HEK293 (cell line): Measurements from ENCODE around the gene NPW.

Experiments
- CTCF ChIA-PET: fragments of 350-600 bp; formaldehyde crosslinking; extraction: SDS; loops from one replicate; lab custom pipeline; 2021; ENCODE audit warnings: antibody characterized with exemption; lab: Yijun Ruan, JAX
- POLR2A ChIA-PET: fragments of 300-600 bp; formaldehyde crosslinking; extraction: SDS; loops from one replicate; lab custom pipeline; 2020; ENCODE audit warnings: antibody characterized with exemption, inconsistent platforms; lab: Yijun Ruan, JAX
- H3K27ac ChIP-seq: fragments of 200-500 bp; sonication (Bioruptor generic); 2 replicates; pipeline ENCODE4 v1.5.1; 2014; ENCODE audit warnings: low read depth, low read length, control low read depth, inconsistent platforms; ENCODE audit errors: extremely low read depth
- H3K36me3 ChIP-seq, 2 experiments: fragments of 200-500 bp in 1 of 2; sonication (Bioruptor generic) in 1 of 2; 1 replicate in 1 of 2; 2 replicates in 1 of 2; pipeline ENCODE4 v1.5.1; 2014 to 2017; ENCODE audit warnings: inconsistent platforms in 2 of 2, low read length in 2 of 2; ENCODE audit not compliant: control insufficient read depth in 2 of 2, insufficient read depth in 1 of 2
- H3K4me1 ChIP-seq: fragments of 200-500 bp; sonication (Bioruptor generic); 2 replicates; pipeline ENCODE4 v1.5.1; 2014; ENCODE audit warnings: mild to moderate bottlenecking, low read length, inconsistent platforms; ENCODE audit not compliant: control insufficient read depth, insufficient read depth
- H3K4me3 ChIP-seq: 2 replicates; pipeline ENCODE4 v1.5.1; 2011; ENCODE audit warnings: low read depth, mild to moderate bottlenecking, control low read depth, low read length, moderate library complexity
- H3K9me3 ChIP-seq: fragments of 200-500 bp; sonication (Bioruptor generic); 2 replicates; pipeline ENCODE4 v1.5.1; 2014; ENCODE audit warnings: low read depth, low read length, inconsistent platforms; ENCODE audit not compliant: control insufficient read depth, insufficient read depth
- BCL11A ChIP-seq: fragments of 450-650 bp; formaldehyde crosslinking; IDR thresholded peaks from 2 replicates; pipeline ENCODE4 v1.5.1; 2016; ENCODE audit warnings: low read depth, missing biosample characterization, missing genetic modification characterization
- EGR2 ChIP-seq: fragments of 450-650 bp; formaldehyde crosslinking; IDR thresholded peaks from 2 replicates; pipeline ENCODE4 v1.5.1; 2016; ENCODE audit warnings: low read depth, missing biosample characterization, missing genetic modification characterization
- SETDB1 ChIP-seq: IDR thresholded peaks from one replicate; pipeline ENCODE4 v1.6.1; 2017; ENCODE audit warnings: mild to moderate bottlenecking, low read length, moderate library complexity, mixed read lengths; ENCODE audit not compliant: insufficient read length
- SP2 ChIP-seq: fragments of 450-650 bp; formaldehyde crosslinking; IDR thresholded peaks from 2 replicates; pipeline ENCODE4 v1.5.1; 2016; ENCODE audit warnings: missing biosample characterization, missing genetic modification characterization
- ZBTB21 ChIP-seq: fragments of 450-650 bp; formaldehyde crosslinking; IDR thresholded peaks from 2 replicates; pipeline ENCODE4 v1.5.1; 2017; ENCODE audit warnings: missing biosample characterization, missing genetic modification characterization
- ZBTB8A ChIP-seq: fragments of 450-650 bp; formaldehyde crosslinking; IDR thresholded peaks from 2 replicates; pipeline ENCODE4 v1.5.1; 2016; ENCODE audit warnings: missing biosample characterization, missing genetic modification characterization
- ZIC2 ChIP-seq: fragments of 450-650 bp; formaldehyde crosslinking; IDR thresholded peaks from 2 replicates; pipeline ENCODE4 v1.5.1; 2016; ENCODE audit warnings: missing biosample characterization, missing genetic modification characterization
- ZNF19 ChIP-seq: fragments of 450-650 bp; formaldehyde crosslinking; IDR thresholded peaks from 2 replicates; pipeline ENCODE4; 2016; ENCODE audit warnings: missing biosample characterization, missing genetic modification characterization, low read depth
- ZNF211 ChIP-seq: fragments of 450-650 bp; formaldehyde crosslinking; IDR thresholded peaks from 2 replicates; pipeline ENCODE4 v1.5.1; 2016; ENCODE audit warnings: low read depth, missing biosample characterization, missing genetic modification characterization
- ZNF274 ChIP-seq, 2 experiments: fragments of 200-500 bp in 1 of 2; fragments of 450-650 bp in 1 of 2; sonication (Bioruptor generic) in 1 of 2; formaldehyde crosslinking in 1 of 2; IDR thresholded peaks; 2 replicates each; pipeline versions ENCODE4 v1.5.1 to v1.6.1; 2014 to 2016; ENCODE audit warnings: borderline replicate concordance in 1 of 2, inconsistent platforms in 1 of 2, low read length in 1 of 2, missing biosample characterization in 1 of 2, missing genetic modification characterization in 1 of 2
- ZNF362 ChIP-seq: fragments of 450-650 bp; formaldehyde crosslinking; IDR thresholded peaks from 2 replicates; pipeline ENCODE4 v1.5.1; 2016; ENCODE audit warnings: missing biosample characterization, missing genetic modification characterization
- ZNF555 ChIP-seq: fragments of 450-650 bp; formaldehyde crosslinking; conservative IDR thresholded peaks from 2 replicates; pipeline ENCODE4 v1.5.1; 2017; ENCODE audit warnings: missing biosample characterization, mild to moderate bottlenecking, missing genetic modification characterization, inconsistent platforms
- ZNF629 ChIP-seq: fragments of 450-650 bp; formaldehyde crosslinking; IDR thresholded peaks from 2 replicates; pipeline ENCODE4 v1.5.1; 2017; ENCODE audit warnings: missing biosample characterization, missing genetic modification characterization
- ZNF658 ChIP-seq: fragments of 450-650 bp; formaldehyde crosslinking; IDR thresholded peaks from 2 replicates; pipeline ENCODE4; 2016; ENCODE audit warnings: missing biosample characterization, missing genetic modification characterization
- ZNF660 ChIP-seq: fragments of 450-650 bp; IDR thresholded peaks from 2 replicates; pipeline ENCODE4 v1.5.1; 2018; ENCODE audit warnings: missing biosample characterization, mild to moderate bottlenecking, missing genetic modification characterization
- ZSCAN23 ChIP-seq: fragments of 450-650 bp; formaldehyde crosslinking; IDR thresholded peaks from 2 replicates; pipeline ENCODE4 v1.5.1; 2016; ENCODE audit warnings: missing biosample characterization, missing genetic modification characterization
- TF ChIP-seq, protein P1 (sequence below): fragments of 450-650 bp; formaldehyde crosslinking; IDR thresholded peaks from 2 replicates; pipeline ENCODE4 v1.5.1; 2016; ENCODE audit warnings: missing biosample characterization, missing genetic modification characterization
- TF ChIP-seq, protein P2 (sequence below): fragments of 450-650 bp; formaldehyde crosslinking; IDR thresholded peaks from 2 replicates; pipeline ENCODE4 v1.5.1; 2016; ENCODE audit warnings: missing biosample characterization, missing genetic modification characterization
- TF ChIP-seq, protein P3 (sequence below): fragments of 450-650 bp; formaldehyde crosslinking; IDR thresholded peaks from 2 replicates; pipeline ENCODE4 v1.5.1; 2016; ENCODE audit warnings: missing biosample characterization, missing genetic modification characterization, borderline replicate concordance
- TF ChIP-seq, protein P4 (sequence below): fragments of 450-650 bp; formaldehyde crosslinking; IDR thresholded peaks from 2 replicates; pipeline ENCODE4 v1.5.1; 2016; ENCODE audit warnings: missing biosample characterization, missing genetic modification characterization

NPW gene

DNA sequence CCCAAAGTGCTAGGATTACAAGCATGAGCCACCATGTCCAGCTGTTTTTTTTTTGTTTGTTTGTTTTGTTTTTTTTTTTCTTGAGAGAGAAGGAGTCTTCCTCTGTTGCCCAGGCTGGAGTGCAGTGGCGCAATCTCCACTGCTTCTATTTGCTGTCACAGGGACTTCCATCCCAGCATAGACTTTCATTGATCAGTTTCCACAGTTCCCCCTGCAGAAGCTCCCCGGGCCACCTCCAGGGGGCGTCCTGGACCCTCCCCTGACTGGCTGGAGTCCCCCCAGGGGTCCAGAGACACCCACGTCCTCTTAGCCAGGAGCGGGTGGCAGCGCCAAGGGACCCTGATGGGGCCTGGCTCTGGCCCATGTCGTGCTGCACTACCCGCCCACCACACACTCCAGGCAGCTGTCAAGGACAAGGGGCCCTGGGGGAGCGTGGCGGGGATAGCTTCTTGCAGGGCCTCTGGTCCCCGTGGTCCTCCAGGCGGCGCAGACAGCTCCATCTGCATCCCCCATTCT is 3.1 kb upstream of the NPW start:
- ChIA-PET CTCF (interaction anchor here (0.6 to 2.0 kb wide), 10 partner anchors 11 to 152 kb away, joined by 3 to 11 read pairs (median 3); partner anchors contain the start of genes NHERF2, NTHL1, TRAF7 and TSC2), POLR2A (interaction anchor here (0.5 to 2.4 kb wide), 4 partner anchors 11 to 139 kb away, joined by 3 to 20 read pairs (median 4); partner anchors contain the start of gene TRAF7)
- Histone ChIP-seq H3K36me3 (no peaks in the 10 kb centered on the region), H3K4me3 (no peak overlapping the region), H3K27ac (no peak overlapping the region), H3K4me1 (peaks cover 6% of the 10 kb centered on the region), H3K9me3 (no peaks in the 10 kb centered on the region)
- TF ChIP-seq ZBTB21 (no peak), ZNF211 (no peak), ZNF658 (tag by site-specific recombination) (no peak), ZNF274 (IDR thresholded peaks at IDR 0.05; ENCODE audit: low read length) (no peak), ZNF274 (tag by site-specific recombination; IDR thresholded peaks at IDR 0.05; ENCODE audit: borderline replicate concordance) (no peak), ZNF19 (no peak), BCL11A (tag by site-specific recombination) (no peak), ZSCAN23 (no peak), SETDB1 (no peak), ZNF629 (no peak), SP2 (tag by site-specific recombination) (no peak), EGR2 (peak; percentile 67), ZNF660 (tag by site-specific recombination) (no peak), ZIC2 (tag by site-specific recombination) (peak; percentile 63), ZBTB8A (tag by site-specific recombination) (no peak), ZNF555 (tag by site-specific recombination) (no peak), ZNF362 (tag by site-specific recombination) (no peak)
- TF ChIP-seq, protein P1, sequence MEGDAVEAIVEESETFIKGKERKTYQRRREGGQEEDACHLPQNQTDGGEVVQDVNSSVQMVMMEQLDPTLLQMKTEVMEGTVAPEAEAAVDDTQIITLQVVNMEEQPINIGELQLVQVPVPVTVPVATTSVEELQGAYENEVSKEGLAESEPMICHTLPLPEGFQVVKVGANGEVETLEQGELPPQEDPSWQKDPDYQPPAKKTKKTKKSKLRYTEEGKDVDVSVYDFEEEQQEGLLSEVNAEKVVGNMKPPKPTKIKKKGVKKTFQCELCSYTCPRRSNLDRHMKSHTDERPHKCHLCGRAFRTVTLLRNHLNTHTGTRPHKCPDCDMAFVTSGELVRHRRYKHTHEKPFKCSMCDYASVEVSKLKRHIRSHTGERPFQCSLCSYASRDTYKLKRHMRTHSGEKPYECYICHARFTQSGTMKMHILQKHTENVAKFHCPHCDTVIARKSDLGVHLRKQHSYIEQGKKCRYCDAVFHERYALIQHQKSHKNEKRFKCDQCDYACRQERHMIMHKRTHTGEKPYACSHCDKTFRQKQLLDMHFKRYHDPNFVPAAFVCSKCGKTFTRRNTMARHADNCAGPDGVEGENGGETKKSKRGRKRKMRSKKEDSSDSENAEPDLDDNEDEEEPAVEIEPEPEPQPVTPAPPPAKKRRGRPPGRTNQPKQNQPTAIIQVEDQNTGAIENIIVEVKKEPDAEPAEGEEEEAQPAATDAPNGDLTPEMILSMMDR (tag by site-specific recombination), result peak; percentile 52
- TF ChIP-seq, protein P2, sequence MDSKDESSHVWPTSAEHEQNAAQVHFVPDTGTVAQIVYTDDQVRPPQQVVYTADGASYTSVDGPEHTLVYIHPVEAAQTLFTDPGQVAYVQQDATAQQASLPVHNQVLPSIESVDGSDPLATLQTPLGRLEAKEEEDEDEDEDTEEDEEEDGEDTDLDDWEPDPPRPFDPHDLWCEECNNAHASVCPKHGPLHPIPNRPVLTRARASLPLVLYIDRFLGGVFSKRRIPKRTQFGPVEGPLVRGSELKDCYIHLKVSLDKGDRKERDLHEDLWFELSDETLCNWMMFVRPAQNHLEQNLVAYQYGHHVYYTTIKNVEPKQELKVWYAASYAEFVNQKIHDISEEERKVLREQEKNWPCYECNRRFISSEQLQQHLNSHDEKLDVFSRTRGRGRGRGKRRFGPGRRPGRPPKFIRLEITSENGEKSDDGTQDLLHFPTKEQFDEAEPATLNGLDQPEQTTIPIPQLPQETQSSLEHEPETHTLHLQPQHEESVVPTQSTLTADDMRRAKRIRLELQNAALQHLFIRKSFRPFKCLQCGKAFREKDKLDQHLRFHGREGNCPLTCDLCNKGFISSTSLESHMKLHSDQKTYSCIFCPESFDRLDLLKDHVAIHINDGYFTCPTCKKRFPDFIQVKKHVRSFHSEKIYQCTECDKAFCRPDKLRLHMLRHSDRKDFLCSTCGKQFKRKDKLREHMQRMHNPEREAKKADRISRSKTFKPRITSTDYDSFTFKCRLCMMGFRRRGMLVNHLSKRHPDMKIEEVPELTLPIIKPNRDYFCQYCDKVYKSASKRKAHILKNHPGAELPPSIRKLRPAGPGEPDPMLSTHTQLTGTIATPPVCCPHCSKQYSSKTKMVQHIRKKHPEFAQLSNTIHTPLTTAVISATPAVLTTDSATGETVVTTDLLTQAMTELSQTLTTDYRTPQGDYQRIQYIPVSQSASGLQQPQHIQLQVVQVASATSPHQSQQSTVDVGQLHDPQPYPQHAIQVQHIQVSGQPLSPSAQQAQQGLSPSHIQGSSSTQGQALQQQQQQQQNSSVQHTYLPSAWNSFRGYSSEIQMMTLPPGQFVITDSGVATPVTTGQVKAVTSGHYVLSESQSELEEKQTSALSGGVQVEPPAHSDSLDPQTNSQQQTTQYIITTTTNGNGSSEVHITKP (tag by site-specific recombination), result no peak
- TF ChIP-seq, protein P3, sequence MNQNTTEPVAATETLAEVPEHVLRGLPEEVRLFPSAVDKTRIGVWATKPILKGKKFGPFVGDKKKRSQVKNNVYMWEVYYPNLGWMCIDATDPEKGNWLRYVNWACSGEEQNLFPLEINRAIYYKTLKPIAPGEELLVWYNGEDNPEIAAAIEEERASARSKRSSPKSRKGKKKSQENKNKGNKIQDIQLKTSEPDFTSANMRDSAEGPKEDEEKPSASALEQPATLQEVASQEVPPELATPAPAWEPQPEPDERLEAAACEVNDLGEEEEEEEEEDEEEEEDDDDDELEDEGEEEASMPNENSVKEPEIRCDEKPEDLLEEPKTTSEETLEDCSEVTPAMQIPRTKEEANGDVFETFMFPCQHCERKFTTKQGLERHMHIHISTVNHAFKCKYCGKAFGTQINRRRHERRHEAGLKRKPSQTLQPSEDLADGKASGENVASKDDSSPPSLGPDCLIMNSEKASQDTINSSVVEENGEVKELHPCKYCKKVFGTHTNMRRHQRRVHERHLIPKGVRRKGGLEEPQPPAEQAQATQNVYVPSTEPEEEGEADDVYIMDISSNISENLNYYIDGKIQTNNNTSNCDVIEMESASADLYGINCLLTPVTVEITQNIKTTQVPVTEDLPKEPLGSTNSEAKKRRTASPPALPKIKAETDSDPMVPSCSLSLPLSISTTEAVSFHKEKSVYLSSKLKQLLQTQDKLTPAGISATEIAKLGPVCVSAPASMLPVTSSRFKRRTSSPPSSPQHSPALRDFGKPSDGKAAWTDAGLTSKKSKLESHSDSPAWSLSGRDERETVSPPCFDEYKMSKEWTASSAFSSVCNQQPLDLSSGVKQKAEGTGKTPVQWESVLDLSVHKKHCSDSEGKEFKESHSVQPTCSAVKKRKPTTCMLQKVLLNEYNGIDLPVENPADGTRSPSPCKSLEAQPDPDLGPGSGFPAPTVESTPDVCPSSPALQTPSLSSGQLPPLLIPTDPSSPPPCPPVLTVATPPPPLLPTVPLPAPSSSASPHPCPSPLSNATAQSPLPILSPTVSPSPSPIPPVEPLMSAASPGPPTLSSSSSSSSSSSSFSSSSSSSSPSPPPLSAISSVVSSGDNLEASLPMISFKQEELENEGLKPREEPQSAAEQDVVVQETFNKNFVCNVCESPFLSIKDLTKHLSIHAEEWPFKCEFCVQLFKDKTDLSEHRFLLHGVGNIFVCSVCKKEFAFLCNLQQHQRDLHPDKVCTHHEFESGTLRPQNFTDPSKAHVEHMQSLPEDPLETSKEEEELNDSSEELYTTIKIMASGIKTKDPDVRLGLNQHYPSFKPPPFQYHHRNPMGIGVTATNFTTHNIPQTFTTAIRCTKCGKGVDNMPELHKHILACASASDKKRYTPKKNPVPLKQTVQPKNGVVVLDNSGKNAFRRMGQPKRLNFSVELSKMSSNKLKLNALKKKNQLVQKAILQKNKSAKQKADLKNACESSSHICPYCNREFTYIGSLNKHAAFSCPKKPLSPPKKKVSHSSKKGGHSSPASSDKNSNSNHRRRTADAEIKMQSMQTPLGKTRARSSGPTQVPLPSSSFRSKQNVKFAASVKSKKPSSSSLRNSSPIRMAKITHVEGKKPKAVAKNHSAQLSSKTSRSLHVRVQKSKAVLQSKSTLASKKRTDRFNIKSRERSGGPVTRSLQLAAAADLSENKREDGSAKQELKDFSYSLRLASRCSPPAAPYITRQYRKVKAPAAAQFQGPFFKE (tag by site-specific recombination), result no peak
- TF ChIP-seq, protein P4, sequence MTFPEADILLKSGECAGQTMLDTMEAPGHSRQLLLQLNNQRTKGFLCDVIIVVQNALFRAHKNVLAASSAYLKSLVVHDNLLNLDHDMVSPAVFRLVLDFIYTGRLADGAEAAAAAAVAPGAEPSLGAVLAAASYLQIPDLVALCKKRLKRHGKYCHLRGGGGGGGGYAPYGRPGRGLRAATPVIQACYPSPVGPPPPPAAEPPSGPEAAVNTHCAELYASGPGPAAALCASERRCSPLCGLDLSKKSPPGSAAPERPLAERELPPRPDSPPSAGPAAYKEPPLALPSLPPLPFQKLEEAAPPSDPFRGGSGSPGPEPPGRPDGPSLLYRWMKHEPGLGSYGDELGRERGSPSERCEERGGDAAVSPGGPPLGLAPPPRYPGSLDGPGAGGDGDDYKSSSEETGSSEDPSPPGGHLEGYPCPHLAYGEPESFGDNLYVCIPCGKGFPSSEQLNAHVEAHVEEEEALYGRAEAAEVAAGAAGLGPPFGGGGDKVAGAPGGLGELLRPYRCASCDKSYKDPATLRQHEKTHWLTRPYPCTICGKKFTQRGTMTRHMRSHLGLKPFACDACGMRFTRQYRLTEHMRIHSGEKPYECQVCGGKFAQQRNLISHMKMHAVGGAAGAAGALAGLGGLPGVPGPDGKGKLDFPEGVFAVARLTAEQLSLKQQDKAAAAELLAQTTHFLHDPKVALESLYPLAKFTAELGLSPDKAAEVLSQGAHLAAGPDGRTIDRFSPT (tag by site-specific recombination), result peak; percentile 59; the same call in 1 of the 2 replicates
